ENCODE data around the gene FOXJ3. TPM values are rescaled to one million over a fixed set of nuclear protein-coding genes. Genes with fewer than 3 reads are reported as not detected.

Gene FOXJ3
- total and polyA plus RNA-seq, 2 of the 8 experiments (the other 6 are each of a cell fraction or from before 2014, with no cell fraction given) = 48.6 to 51.9 TPM

DNA sequence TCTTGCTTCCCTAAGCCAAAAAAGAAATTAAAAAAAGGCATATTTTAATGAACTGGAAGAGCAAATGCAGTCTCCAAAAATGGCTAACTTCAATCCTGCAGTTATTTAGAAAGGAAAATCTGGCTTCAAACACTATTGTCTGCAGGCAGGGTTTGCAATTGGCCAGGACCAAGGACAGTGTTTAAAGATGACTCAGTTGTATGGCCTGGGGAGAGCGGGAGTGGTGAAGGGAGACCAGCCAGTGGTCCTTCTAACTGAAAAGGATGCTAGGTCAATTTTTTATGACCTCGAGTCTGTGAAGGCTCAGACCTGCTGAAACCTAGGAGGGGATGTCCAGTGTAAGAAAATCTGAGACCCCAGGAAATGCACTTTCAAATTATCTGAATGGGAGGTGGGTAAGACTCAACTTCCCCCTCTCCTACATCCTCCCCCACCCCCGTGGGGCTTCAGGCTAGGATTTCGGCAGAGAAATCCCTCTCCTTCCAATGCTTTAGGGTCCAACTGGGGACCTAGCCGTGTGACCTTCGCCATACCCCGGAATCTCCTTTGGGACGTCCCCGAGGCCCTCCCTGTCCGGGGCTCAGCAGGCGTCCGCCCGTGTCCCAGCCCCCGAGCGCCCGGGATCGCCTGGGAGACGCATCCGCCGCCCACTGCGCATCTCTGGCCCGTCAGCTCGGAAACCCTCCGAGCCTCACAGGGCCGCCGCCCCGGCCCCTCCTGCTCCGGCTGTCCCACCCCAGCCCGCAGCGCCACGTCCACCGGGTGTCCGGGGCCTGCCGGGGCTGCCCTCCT, 45.0 kb upstream of the FOXJ3 start (continued):
- TF ChIP-seq BACH1 (IDR thresholded peaks at IDR 0.05; ENCODE audit: low read length) = peak; percentile 87
- TF ChIP-seq RXRA (IDR thresholded peaks at IDR 0.05; ENCODE audit: insufficient read depth, low read depth, low read length) = no peak
- TF ChIP-seq GTF2F1 (IDR thresholded peaks at IDR 0.05; ENCODE audit: borderline replicate concordance, low read depth, low read length) = no peak
- TF ChIP-seq SP4 (IDR thresholded peaks at IDR 0.05; ENCODE audit: low read length) = no peak
- 0 out of 2 replicates have a peak, but pooled peaks have one; percentile 16 for TF ChIP-seq KDM1A (IDR thresholded peaks at IDR 0.05; ENCODE audit: borderline replicate concordance, low read length)
- TF ChIP-seq NANOG (IDR thresholded peaks at IDR 0.05; ENCODE audit: insufficient read depth, low read depth, low read length, poor library complexity, severe bottlenecking) = no peak
- TF ChIP-seq BCL11A (IDR thresholded peaks at IDR 0.05; ENCODE audit: low read depth in 2 of 2, low read length in 2 of 2) = no peak

Data from H1 (cell line).